Measurements from ENCODE around the gene TTF2.

TTF2 gene

DNA sequence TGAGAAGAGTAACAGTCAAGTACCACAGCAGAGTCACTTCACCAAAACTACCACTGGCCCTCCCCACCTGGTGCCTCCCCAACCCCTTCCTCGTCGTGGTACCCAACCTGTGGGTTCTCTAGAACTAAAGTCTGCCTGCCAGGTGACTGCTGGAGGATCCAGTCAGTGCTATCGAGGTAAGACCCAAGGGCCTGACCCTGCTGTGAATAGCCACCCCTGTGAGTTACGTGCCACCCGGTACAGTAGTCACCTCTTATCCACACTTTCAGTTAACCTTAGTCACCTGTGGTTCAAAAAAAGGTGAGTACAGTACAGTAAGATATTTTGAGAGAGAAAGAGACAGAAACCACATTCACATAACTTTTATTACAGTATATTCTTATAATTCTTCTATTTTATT is 16.5 kb downstream of the TTF2 start:
- Histone ChIP-seq H4K20me1 (ENCODE audit: insufficient read depth, low read length) (no peaks in the 10 kb centered on the region; the same call in 1 of the 2 replicates), H3K4me1 (ENCODE audit: insufficient read depth, low read length) (no peaks in the 10 kb centered on the region), H2AFZ (ENCODE audit: low read depth, low read length) (no peak overlapping the region), H3K27me3 (ENCODE audit: insufficient read depth, low read length, poor library complexity) (no peaks in the 10 kb centered on the region), H3K79me2 (ENCODE audit: insufficient read depth, low read length) (peaks cover 12% of the 10 kb centered on the region), H3K36me3 (ENCODE audit: insufficient read depth, low read length) (peaks cover 96% of the 10 kb centered on the region), H3K27ac (ENCODE audit: low read length) (no peak overlapping the region), H3K4me2 (ENCODE audit: insufficient read depth, low read length) (no peak overlapping the region), H3K9me3 (ENCODE audit: insufficient read depth, low read length, severe bottlenecking) (no peaks in the 10 kb centered on the region), H3K4me3 (ENCODE audit: low read depth in 1 of 2, low read length in 2 of 2) (no peak overlapping the region), H3K9ac (ENCODE audit: low read depth, low read length) (no peak overlapping the region)
- ATAC-seq (ENCODE audit: insufficient read depth, low read depth) = no peak
- no peak for DNase-seq
- no peak for TF ChIP-seq EZH2 (IDR thresholded peaks at IDR 0.05; ENCODE audit: borderline replicate concordance, low read depth, low read length, severe bottlenecking)
- TF ChIP-seq, protein P1, sequence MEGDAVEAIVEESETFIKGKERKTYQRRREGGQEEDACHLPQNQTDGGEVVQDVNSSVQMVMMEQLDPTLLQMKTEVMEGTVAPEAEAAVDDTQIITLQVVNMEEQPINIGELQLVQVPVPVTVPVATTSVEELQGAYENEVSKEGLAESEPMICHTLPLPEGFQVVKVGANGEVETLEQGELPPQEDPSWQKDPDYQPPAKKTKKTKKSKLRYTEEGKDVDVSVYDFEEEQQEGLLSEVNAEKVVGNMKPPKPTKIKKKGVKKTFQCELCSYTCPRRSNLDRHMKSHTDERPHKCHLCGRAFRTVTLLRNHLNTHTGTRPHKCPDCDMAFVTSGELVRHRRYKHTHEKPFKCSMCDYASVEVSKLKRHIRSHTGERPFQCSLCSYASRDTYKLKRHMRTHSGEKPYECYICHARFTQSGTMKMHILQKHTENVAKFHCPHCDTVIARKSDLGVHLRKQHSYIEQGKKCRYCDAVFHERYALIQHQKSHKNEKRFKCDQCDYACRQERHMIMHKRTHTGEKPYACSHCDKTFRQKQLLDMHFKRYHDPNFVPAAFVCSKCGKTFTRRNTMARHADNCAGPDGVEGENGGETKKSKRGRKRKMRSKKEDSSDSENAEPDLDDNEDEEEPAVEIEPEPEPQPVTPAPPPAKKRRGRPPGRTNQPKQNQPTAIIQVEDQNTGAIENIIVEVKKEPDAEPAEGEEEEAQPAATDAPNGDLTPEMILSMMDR (IDR thresholded peaks at IDR 0.05; ENCODE audit: borderline replicate concordance, extremely low read depth, low read length, poor library complexity, severe bottlenecking) = no peak

DNA sequence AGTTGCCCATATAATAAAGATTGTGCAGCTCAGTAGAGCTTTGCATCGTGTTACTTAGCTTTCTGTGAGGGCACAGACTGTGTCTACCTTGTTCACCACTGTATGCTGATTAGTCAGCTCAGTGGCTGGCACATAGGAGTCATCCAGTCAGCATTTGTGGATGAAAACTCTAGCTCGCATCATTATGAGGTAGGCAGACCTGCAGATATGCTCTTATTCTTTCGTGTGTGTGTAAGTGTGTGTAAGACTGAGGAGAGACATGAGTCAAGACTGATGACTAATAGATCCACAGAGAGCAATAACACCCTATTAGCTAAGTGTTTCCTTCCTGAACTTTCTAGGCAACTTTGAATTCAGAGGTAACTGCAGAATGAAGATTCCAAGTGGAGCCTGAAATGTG is 17.1 kb downstream of the TTF2 start:
- TF ChIP-seq EZH2 (IDR thresholded peaks at IDR 0.05; ENCODE audit: borderline replicate concordance, low read depth, low read length, severe bottlenecking) = no peak
- TF ChIP-seq, protein P1 (IDR thresholded peaks at IDR 0.05; ENCODE audit: borderline replicate concordance, extremely low read depth, low read length, poor library complexity, severe bottlenecking) = no peak
- ATAC-seq (ENCODE audit: insufficient read depth, low read depth) (no peak), DNase-seq (no peak)
- Histone ChIP-seq H3K4me3 (ENCODE audit: low read depth in 1 of 2, low read length in 2 of 2) (no peak overlapping the region), H3K4me1 (ENCODE audit: insufficient read depth, low read length) (no peaks in the 10 kb centered on the region), H3K27ac (ENCODE audit: low read length) (no peak overlapping the region), H3K36me3 (ENCODE audit: insufficient read depth, low read length) (peaks cover 97% of the 10 kb centered on the region), H3K27me3 (ENCODE audit: insufficient read depth, low read length, poor library complexity) (no peaks in the 10 kb centered on the region), H2AFZ (ENCODE audit: low read depth, low read length) (no peak overlapping the region), H3K9ac (ENCODE audit: low read depth, low read length) (no peak overlapping the region), H4K20me1 (ENCODE audit: insufficient read depth, low read length) (no peaks in the 10 kb centered on the region), H3K9me3 (ENCODE audit: insufficient read depth, low read length, severe bottlenecking) (no peaks in the 10 kb centered on the region), H3K79me2 (ENCODE audit: insufficient read depth, low read length) (peaks cover 6% of the 10 kb centered on the region; the same call in 1 of the 2 replicates), H3K4me2 (ENCODE audit: insufficient read depth, low read length) (no peak overlapping the region)

DNA sequence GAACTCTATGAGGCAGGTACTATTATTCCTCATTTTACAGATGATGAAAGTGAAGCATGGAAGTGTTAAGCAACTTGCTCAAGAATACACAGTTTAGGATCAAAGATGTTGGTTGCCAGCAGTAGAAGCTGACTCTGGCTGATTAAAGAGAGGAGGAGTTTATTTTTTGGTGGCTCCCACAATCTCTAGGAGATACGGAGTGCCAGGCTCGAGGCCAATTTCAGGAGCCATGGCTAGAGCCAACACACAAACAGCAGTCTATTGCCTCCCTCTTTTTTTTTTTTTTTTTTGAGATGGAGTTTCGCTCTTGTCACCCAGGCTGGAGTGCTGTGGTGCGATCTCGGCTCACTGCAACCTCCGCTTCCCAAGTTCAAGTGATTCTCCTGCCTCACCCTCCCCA is 19.6 kb downstream of the TTF2 start:
- Histone ChIP-seq H3K9me3 (ENCODE audit: insufficient read depth, low read length, severe bottlenecking) (no peaks in the 10 kb centered on the region), H3K36me3 (ENCODE audit: insufficient read depth, low read length) (peaks cover 96% of the 10 kb centered on the region), H3K79me2 (ENCODE audit: insufficient read depth, low read length) (no peaks in the 10 kb centered on the region), H3K4me3 (ENCODE audit: low read depth in 1 of 2, low read length in 2 of 2) (no peak overlapping the region), H3K27ac (ENCODE audit: low read length) (no peak overlapping the region), H3K27me3 (ENCODE audit: insufficient read depth, low read length, poor library complexity) (no peaks in the 10 kb centered on the region), H4K20me1 (ENCODE audit: insufficient read depth, low read length) (no peaks in the 10 kb centered on the region), H2AFZ (ENCODE audit: low read depth, low read length) (no peak overlapping the region), H3K4me2 (ENCODE audit: insufficient read depth, low read length) (no peak overlapping the region), H3K4me1 (ENCODE audit: insufficient read depth, low read length) (no peaks in the 10 kb centered on the region), H3K9ac (ENCODE audit: low read depth, low read length) (no peak overlapping the region)
- DNase-seq (no peak), ATAC-seq (ENCODE audit: insufficient read depth, low read depth) (no peak)
- no peak for TF ChIP-seq EZH2 (IDR thresholded peaks at IDR 0.05; ENCODE audit: borderline replicate concordance, low read depth, low read length, severe bottlenecking)

DNA sequence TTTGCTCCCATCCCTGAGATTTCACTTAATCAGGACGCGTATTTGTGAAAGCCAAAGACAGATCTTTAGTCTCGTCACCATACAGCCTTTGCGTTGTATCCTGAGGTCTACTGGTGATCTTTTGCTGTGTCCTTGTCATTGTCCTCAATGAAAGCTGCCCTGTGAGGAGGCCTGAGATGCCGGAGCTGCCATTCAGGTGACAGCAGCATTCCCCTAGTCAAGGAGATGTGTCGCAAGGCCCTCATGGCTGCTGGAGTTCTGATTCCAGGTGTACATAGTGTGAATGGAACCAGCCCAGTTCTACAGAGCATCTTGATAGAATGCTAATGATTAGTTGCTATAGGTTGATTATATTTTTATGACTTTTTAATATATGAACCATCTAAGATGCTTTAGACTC is 24.1 kb downstream of the TTF2 start:
- no peak for TF ChIP-seq EZH2 (IDR thresholded peaks at IDR 0.05; ENCODE audit: borderline replicate concordance, low read depth, low read length, severe bottlenecking)
- TF ChIP-seq, protein P1 (IDR thresholded peaks at IDR 0.05; ENCODE audit: borderline replicate concordance, extremely low read depth, low read length, poor library complexity, severe bottlenecking) = no peak
- DNase-seq (no peak), ATAC-seq (ENCODE audit: insufficient read depth, low read depth) (0 out of 3 replicates have a peak, but pooled peaks have one; percentile 23)
- Histone ChIP-seq H3K4me2 (ENCODE audit: insufficient read depth, low read length) (no peak overlapping the region), H3K9ac (ENCODE audit: low read depth, low read length) (no peak overlapping the region), H3K27ac (ENCODE audit: low read length) (no peak overlapping the region), H4K20me1 (ENCODE audit: insufficient read depth, low read length) (no peaks in the 10 kb centered on the region), H3K4me1 (ENCODE audit: insufficient read depth, low read length) (no peaks in the 10 kb centered on the region), H3K79me2 (ENCODE audit: insufficient read depth, low read length) (no peaks in the 10 kb centered on the region), H2AFZ (ENCODE audit: low read depth, low read length) (no peak overlapping the region), H3K27me3 (ENCODE audit: insufficient read depth, low read length, poor library complexity) (no peaks in the 10 kb centered on the region), H3K4me3 (ENCODE audit: low read depth in 1 of 2, low read length in 2 of 2) (no peak overlapping the region), H3K9me3 (ENCODE audit: insufficient read depth, low read length, severe bottlenecking) (no peaks in the 10 kb centered on the region), H3K36me3 (ENCODE audit: insufficient read depth, low read length) (peaks cover 88% of the 10 kb centered on the region)

All from DND-41 (cell line).